GM23338 (cell line): ENCODE results near the gene MRPL28. TPM values are rescaled to one million over a fixed set of nuclear protein-coding genes. Genes with fewer than 3 reads are reported as not detected.

ENCODE experiments used
- ATAC-seq: fragments of 200-7000 bp; cut with Tn5 transposase; 3 replicates; pipeline ENCODE4 v1.9.1; 2020
- DNase-seq: peaks from one replicate; pipeline ENCODE4 v3.0.0-alpha.2; 2015; ENCODE audit warnings: low spot score
- H2AFZ ChIP-seq: fragments of 200-600 bp; sonication (generic); 2 replicates; pipeline ENCODE4 v1.8.0; 2016; ENCODE audit warnings: antibody characterized with exemption, mild to moderate bottlenecking, moderate library complexity
- H3F3A ChIP-seq: fragments of 200-600 bp; sonication (generic); replicated peaks from 2 replicates; pipeline ENCODE4 v1.8.0; 2017; ENCODE audit warnings: antibody characterized with exemption, mixed run types, low read depth
- H3K27ac ChIP-seq: fragments of 200-600 bp; sonication (generic); 2 replicates; pipeline ENCODE4 v1.6.1; 2016; ENCODE audit warnings: low read depth
- H3K27me3 ChIP-seq: fragments of 200-600 bp; sonication (generic); 2 replicates; pipeline ENCODE4 v1.8.0; 2016; ENCODE audit warnings: mild to moderate bottlenecking, mixed run types, moderate library complexity; ENCODE audit not compliant: insufficient read depth
- H3K36me3 ChIP-seq: fragments of 200-600 bp; sonication (generic); 2 replicates; pipeline ENCODE4 v1.8.0; 2016; ENCODE audit warnings: mild to moderate bottlenecking; ENCODE audit not compliant: insufficient read depth
- H3K4me1 ChIP-seq: fragments of 200-600 bp; sonication (generic); 2 replicates; pipeline ENCODE4 v1.8.0; 2016; ENCODE audit warnings: mild to moderate bottlenecking, moderate library complexity; ENCODE audit not compliant: insufficient read depth
- H3K4me2 ChIP-seq: fragments of 200-600 bp; sonication (generic); 2 replicates; pipeline ENCODE4 v1.7.1; 2017; ENCODE audit warnings: mixed run types
- H3K4me3 ChIP-seq: fragments of 200-600 bp; sonication (generic); 2 replicates; pipeline ENCODE4 v1.6.1; 2016; ENCODE audit warnings: mixed run types
- H3K79me2 ChIP-seq: fragments of 200-600 bp; sonication (generic); replicated peaks from 2 replicates; pipeline ENCODE4 v1.8.0; 2017; ENCODE audit warnings: mild to moderate bottlenecking; ENCODE audit not compliant: insufficient read depth
- H3K9me2 ChIP-seq: fragments of 200-600 bp; sonication (generic); 2 replicates; pipeline ENCODE4 v1.8.0; 2017; ENCODE audit not compliant: insufficient read depth
- H4K20me1 ChIP-seq: fragments of 200-600 bp; sonication (generic); replicated peaks from 2 replicates; pipeline ENCODE4 v1.8.0; 2017; ENCODE audit warnings: mild to moderate bottlenecking; ENCODE audit not compliant: insufficient read depth
- H3K27ac Mint-ChIP-seq: 2 replicates; pipeline ENCODE4 v1.8.0; 2020; ENCODE audit warnings: inconsistent platforms, mild to moderate bottlenecking, moderate library complexity, mixed read lengths
- H3K27me3 Mint-ChIP-seq: 3 replicates; pipeline ENCODE4 v1.8.0; 2022; ENCODE audit warnings: low read depth, mild to moderate bottlenecking, moderate library complexity, mixed read lengths, inconsistent platforms; ENCODE audit not compliant: insufficient read depth, poor library complexity
- H3K36me3 Mint-ChIP-seq: 3 replicates; pipeline ENCODE4 v1.8.0; 2021; ENCODE audit warnings: low read depth, mild to moderate bottlenecking, inconsistent platforms, moderate library complexity, mixed read lengths
- H3K4me1 Mint-ChIP-seq: 3 replicates; pipeline ENCODE4 v1.8.0; 2020; ENCODE audit warnings: mild to moderate bottlenecking, inconsistent platforms, mixed read lengths
- H3K4me3 Mint-ChIP-seq: 3 replicates; pipeline ENCODE4 v1.8.0; 2021; ENCODE audit warnings: moderate library complexity, mild to moderate bottlenecking, inconsistent platforms, mixed read lengths
- H3K9me3 Mint-ChIP-seq: 3 replicates; pipeline ENCODE4 v1.8.0; 2020; ENCODE audit warnings: moderate library complexity, mild to moderate bottlenecking, inconsistent platforms, mixed read lengths
- CREB1 ChIP-seq: fragments of 250-450 bp; sonication (Bioruptor Pico); IDR thresholded peaks from 2 replicates; pipeline ENCODE4 v1.5.0; 2020; ENCODE audit warnings: low read depth, mild to moderate bottlenecking, moderate library complexity
- CTCF ChIP-seq, 2 experiments: fragments of 200-600 bp in 1 of 2; sonication (generic) in 1 of 2; conservative IDR thresholded peaks; 2 replicates each; pipeline versions ENCODE4 v1.5.1 to v1.6.1; 2016 to 2017; ENCODE audit warnings: antibody characterized with exemption in 2 of 2, low read depth in 2 of 2, mild to moderate bottlenecking in 2 of 2, moderate library complexity in 1 of 2
- ETS1 ChIP-seq: IDR thresholded peaks from 2 replicates; pipeline ENCODE4 v1.6.1; 2016; ENCODE audit warnings: antibody characterized with exemption
- EZH2 ChIP-seq: fragments of 200-600 bp; sonication (generic); IDR thresholded peaks from one replicate; pipeline ENCODE4 v1.8.0; 2017; ENCODE audit warnings: antibody characterized with exemption, mild to moderate bottlenecking, low read depth; ENCODE audit not compliant: unreplicated experiment
- EZH2phosphoT487 ChIP-seq: fragments of 200-600 bp; sonication (generic); IDR thresholded peaks from one replicate; pipeline ENCODE4 v1.8.1; 2018; ENCODE audit warnings: antibody characterized with exemption; ENCODE audit not compliant: unreplicated experiment
- JUNB ChIP-seq: IDR thresholded peaks from one replicate; pipeline ENCODE4 v1.6.1; 2016; ENCODE audit warnings: antibody characterized with exemption; ENCODE audit not compliant: unreplicated experiment
- NANOG ChIP-seq: IDR thresholded peaks from 2 replicates; pipeline ENCODE4 v1.6.1; 2016; ENCODE audit warnings: antibody characterized with exemption, borderline replicate concordance
- POLR2AphosphoS5 ChIP-seq: IDR thresholded peaks from 2 replicates; pipeline ENCODE4 v1.6.1; 2016; ENCODE audit warnings: antibody characterized with exemption, low read depth
- REST ChIP-seq: IDR thresholded peaks from one replicate; pipeline ENCODE4 v1.6.1; 2018; ENCODE audit warnings: antibody characterized with exemption; ENCODE audit not compliant: unreplicated experiment
- STAT1 ChIP-seq: IDR thresholded peaks from one replicate; pipeline ENCODE4 v1.6.1; 2016; ENCODE audit warnings: antibody characterized with exemption; ENCODE audit not compliant: unreplicated experiment
- ZNF114 ChIP-seq: fragments of 250-450 bp; sonication (Bioruptor Pico); IDR thresholded peaks from 2 replicates; pipeline ENCODE4 v1.5.0; 2020; ENCODE audit warnings: mild to moderate bottlenecking, moderate library complexity
- ZNF331 ChIP-seq: fragments of 250-450 bp; sonication (Bioruptor Pico); IDR thresholded peaks from 2 replicates; pipeline ENCODE4 v1.5.0; 2020; ENCODE audit warnings: low read depth, mild to moderate bottlenecking, moderate library complexity
- ZNF462 ChIP-seq: fragments of 250-450 bp; sonication (Bioruptor Pico); IDR thresholded peaks from 2 replicates; pipeline ENCODE4 v1.5.0; 2020; ENCODE audit warnings: mild to moderate bottlenecking, moderate library complexity
- polyA plus RNA-seq: library from polyadenylated mRNA; unstranded; fragments of >200 nt; fragmentation: Nextera tagmentation; extraction: Ambion mirVana; gene quantifications from 2 replicates; pipeline ENCODE4 v1.2.1, GENCODE V29; 2016
- total RNA-seq: library from RNA; depleted of rRNA; stranded (reverse); fragments of >200 nt; shearing (Covaris generic); gene quantifications from 2 replicates; pipeline ENCODE4 v1.2.3, GENCODE V29; 2014

MRPL28 gene
- total and polyA plus RNA-seq, 2 experiments from 2014 or later = 135 to 169 TPM

- TF ChIP-seq ZNF331 (CRISPR knock-in tag) (no peak), EZH2 (no peak), NANOG (no peak), JUNB (no peak), CREB1 (CRISPR knock-in tag) (no peak), ZNF462 (no peak), EZH2phosphoT487 (no peak), ZNF114 (CRISPR knock-in tag) (no peak), ETS1 (no peak), STAT1 (no peak), REST (no peak), POLR2AphosphoS5 (no peak), CTCF (conservative IDR thresholded peaks at IDR 0.05; ENCODE audit: low read depth in 2 of 2) (no peak)
- Histone ChIP-seq H3K4me1 (no peaks in the 10 kb centered on the region), H3K27me3 (no peaks in the 10 kb centered on the region), H3K9me2 (no peaks in the 10 kb centered on the region), H4K20me1 (peaks cover 48% of the 10 kb centered on the region), H3K27ac (0 out of 2 replicates have a peak overlapping the region, but pooled peaks have one; percentile 32), H3K36me3 (no peaks in the 10 kb centered on the region), H3F3A (peaks cover 4% of the 10 kb centered on the region; the same call in 1 of the 2 replicates), H3K4me2 (no peak overlapping the region), H3K79me2 (peaks cover 100% of the 10 kb centered on the region), H3K4me3 (no peak overlapping the region), H2AFZ (no peak overlapping the region)
- H3K27ac Mint-ChIP-seq = no peak overlapping the region
- peaks cover 4% of the 10 kb centered on the region; the same call in 1 of the 3 replicates for H3K9me3 Mint-ChIP-seq
- ATAC-seq (no peak; the same call in 2 of the 3 replicates), DNase-seq (no peak)
- H3K36me3 Mint-ChIP-seq = peaks cover 19% of the 10 kb centered on the region
- H3K4me3 Mint-ChIP-seq = no peak overlapping the region
- peaks cover 8% of the 10 kb centered on the region for H3K4me1 Mint-ChIP-seq
- H3K27me3 Mint-ChIP-seq = peaks cover 7% of the 10 kb centered on the region
Observed at GRCh38 chr16:337437-337836, 32.9 kb downstream of the MRPL28 start.
